Ovary (tissue), 3 donors: ENCODE results near the gene SLC5A2.
A peak's percentile ranks its signal among the peaks of the same experiment; 100 is the strongest.

Experiments used
- EP300 ChIP-seq: sonication (generic); formaldehyde crosslinking; IDR thresholded peaks from one replicate; pipeline ENCODE4 v1.6.1; 2017; ENCODE audit warnings: antibody characterized with exemption
- POLR2A ChIP-seq: fragments of 450-650 bp; IDR thresholded peaks from one replicate; pipeline ENCODE4 v1.6.1; 2017; ENCODE audit warnings: antibody characterized with exemption, mild to moderate bottlenecking, moderate library complexity
- TF ChIP-seq, protein P1 (sequence below), 3 donors: fragments of 450-650 bp in 2 of 3; fragments of 200-600 bp in 1 of 3; IDR thresholded peaks; one replicate each; pipeline versions ENCODE4 v1.5.1 to v1.8.0; 2016 to 2022; ENCODE audit warnings: antibody characterized with exemption in 3 of 3, mild to moderate bottlenecking in 1 of 3
- donor health status: DM: no; HTN: no; CAD: no.

DNA sequence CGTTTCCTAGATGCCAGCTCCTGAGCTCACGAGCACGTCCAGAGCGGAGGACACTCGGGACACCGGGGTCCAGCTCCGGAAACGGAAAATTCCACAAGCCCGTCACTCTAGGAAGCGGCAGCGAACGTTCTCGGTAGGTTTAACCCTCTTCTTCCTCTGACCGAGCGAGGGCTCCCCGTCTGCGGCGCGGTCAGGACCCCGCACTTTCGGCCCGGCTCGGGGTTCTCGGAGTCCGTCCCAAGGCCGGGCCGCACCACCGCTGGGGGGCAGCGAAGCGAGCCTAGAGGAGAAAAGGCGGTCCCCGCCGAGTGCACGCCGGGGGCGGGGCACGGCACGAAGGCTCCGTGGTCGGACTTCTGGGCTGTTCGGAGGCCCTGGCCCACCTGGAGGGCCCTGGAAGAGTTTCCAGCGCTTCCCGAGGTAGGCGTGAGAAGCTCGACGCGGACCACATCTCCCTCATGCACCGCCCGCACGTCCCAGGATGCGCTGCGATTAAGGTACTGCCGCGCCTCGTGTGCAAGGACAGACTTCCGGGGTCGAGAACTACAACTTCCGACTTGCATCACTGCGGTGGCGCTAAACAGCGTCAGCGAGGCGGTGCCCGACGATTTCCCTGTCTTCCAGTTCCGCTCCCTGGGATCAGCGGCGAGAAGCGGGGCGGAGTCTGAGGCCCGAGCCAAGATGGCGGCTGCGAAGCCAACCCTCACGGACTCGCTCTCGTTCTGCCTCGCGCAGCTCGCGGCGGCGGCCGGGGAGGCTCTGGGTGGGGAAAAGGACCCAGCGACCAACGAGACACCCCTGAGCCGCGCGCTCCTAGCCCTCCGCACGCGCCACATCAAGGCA lies 23.9 kb upstream of the SLC5A2 start, which contains the start of gene ARMC5:
- TF ChIP-seq EP300 (peak; percentile 58), POLR2A (peak; percentile 86)
- TF ChIP-seq, protein P1, sequence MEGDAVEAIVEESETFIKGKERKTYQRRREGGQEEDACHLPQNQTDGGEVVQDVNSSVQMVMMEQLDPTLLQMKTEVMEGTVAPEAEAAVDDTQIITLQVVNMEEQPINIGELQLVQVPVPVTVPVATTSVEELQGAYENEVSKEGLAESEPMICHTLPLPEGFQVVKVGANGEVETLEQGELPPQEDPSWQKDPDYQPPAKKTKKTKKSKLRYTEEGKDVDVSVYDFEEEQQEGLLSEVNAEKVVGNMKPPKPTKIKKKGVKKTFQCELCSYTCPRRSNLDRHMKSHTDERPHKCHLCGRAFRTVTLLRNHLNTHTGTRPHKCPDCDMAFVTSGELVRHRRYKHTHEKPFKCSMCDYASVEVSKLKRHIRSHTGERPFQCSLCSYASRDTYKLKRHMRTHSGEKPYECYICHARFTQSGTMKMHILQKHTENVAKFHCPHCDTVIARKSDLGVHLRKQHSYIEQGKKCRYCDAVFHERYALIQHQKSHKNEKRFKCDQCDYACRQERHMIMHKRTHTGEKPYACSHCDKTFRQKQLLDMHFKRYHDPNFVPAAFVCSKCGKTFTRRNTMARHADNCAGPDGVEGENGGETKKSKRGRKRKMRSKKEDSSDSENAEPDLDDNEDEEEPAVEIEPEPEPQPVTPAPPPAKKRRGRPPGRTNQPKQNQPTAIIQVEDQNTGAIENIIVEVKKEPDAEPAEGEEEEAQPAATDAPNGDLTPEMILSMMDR (IDR thresholded peaks at IDR 0.05) = peak; percentile 51 to 81 (median 74)
